ENCODE measurements around the gene FOSL2.

FOSL2 gene

GRCh38 chr2:28448793-28449100 lies 56.1 kb downstream of the FOSL2 start:
- no peak overlapping the region for H2AFZ ChIP-seq (ENCODE audit: low read depth)
- H3K79me2 ChIP-seq (ENCODE audit: insufficient read depth, low read depth), result no peaks in the 10 kb centered on the region
- no peaks in the 10 kb centered on the region for H3K36me3 ChIP-seq (ENCODE audit: insufficient read depth)
- no peak overlapping the region for H3K4me2 ChIP-seq
- H3K27me3 ChIP-seq (ENCODE audit: insufficient read depth, low read depth), result no peaks in the 10 kb centered on the region
- no peak overlapping the region for H3K27ac ChIP-seq
- TF ChIP-seq CTCF (conservative IDR thresholded peaks at IDR 0.05; ENCODE audit: low read depth, low read length), result no peak
- no peak overlapping the region for H3K9ac ChIP-seq
- no peaks in the 10 kb centered on the region for H4K20me1 ChIP-seq (ENCODE audit: insufficient read depth)
- H3K4me3 ChIP-seq (IDR thresholded peaks at IDR 0.05; ENCODE audit: insufficient read depth, low read depth, low read length), result no peak overlapping the region
- no peaks in the 10 kb centered on the region for H3K4me1 ChIP-seq (ENCODE audit: low read depth, poor library complexity, severe bottlenecking)

GRCh38 chr2:28449126-28449487 lies 56.4 kb downstream of the FOSL2 start:
- no peak overlapping the region for H3K27ac ChIP-seq
- H3K4me1 ChIP-seq (ENCODE audit: low read depth, poor library complexity, severe bottlenecking), result no peaks in the 10 kb centered on the region
- H3K9ac ChIP-seq, result no peak overlapping the region
- H2AFZ ChIP-seq (ENCODE audit: low read depth), result no peak overlapping the region
- no peaks in the 10 kb centered on the region for H3K36me3 ChIP-seq (ENCODE audit: insufficient read depth)
- H3K4me3 ChIP-seq (IDR thresholded peaks at IDR 0.05; ENCODE audit: insufficient read depth, low read depth, low read length), result no peak overlapping the region
- H3K79me2 ChIP-seq (ENCODE audit: insufficient read depth, low read depth), result no peaks in the 10 kb centered on the region
- H4K20me1 ChIP-seq (ENCODE audit: insufficient read depth), result no peaks in the 10 kb centered on the region
- no peaks in the 10 kb centered on the region for H3K27me3 ChIP-seq (ENCODE audit: insufficient read depth, low read depth)
- TF ChIP-seq CTCF (conservative IDR thresholded peaks at IDR 0.05; ENCODE audit: low read depth, low read length), result no peak
- H3K4me2 ChIP-seq, result no peak overlapping the region

- no peak overlapping the region for H3K4me2 ChIP-seq
- TF ChIP-seq CTCF (conservative IDR thresholded peaks at IDR 0.05; ENCODE audit: low read depth, low read length), result no peak
- H3K4me1 ChIP-seq (ENCODE audit: low read depth, poor library complexity, severe bottlenecking), result no peaks in the 10 kb centered on the region
- no peak overlapping the region for H3K4me3 ChIP-seq (IDR thresholded peaks at IDR 0.05; ENCODE audit: insufficient read depth, low read depth, low read length)
- H3K9ac ChIP-seq, result no peak overlapping the region
- H3K27me3 ChIP-seq (ENCODE audit: insufficient read depth, low read depth), result no peaks in the 10 kb centered on the region
- H3K79me2 ChIP-seq (ENCODE audit: insufficient read depth, low read depth), result no peaks in the 10 kb centered on the region
- H4K20me1 ChIP-seq (ENCODE audit: insufficient read depth), result no peaks in the 10 kb centered on the region
- no peaks in the 10 kb centered on the region for H3K36me3 ChIP-seq (ENCODE audit: insufficient read depth)
- no peak overlapping the region for H3K27ac ChIP-seq
- H2AFZ ChIP-seq (ENCODE audit: low read depth), result no peak overlapping the region
These were observed 57.1 kb downstream of the FOSL2 start for GRCh38 chr2:28449488-28450395.

GRCh38 chr2:28450901-28451565 lies 58.4 kb downstream of the FOSL2 start:
- no peak overlapping the region for H3K4me3 ChIP-seq (IDR thresholded peaks at IDR 0.05; ENCODE audit: insufficient read depth, low read depth, low read length)
- no peak for TF ChIP-seq CTCF (conservative IDR thresholded peaks at IDR 0.05; ENCODE audit: low read depth, low read length)
- H2AFZ ChIP-seq (ENCODE audit: low read depth), result no peak overlapping the region
- no peak overlapping the region for H3K9ac ChIP-seq
- H3K4me1 ChIP-seq (ENCODE audit: low read depth, poor library complexity, severe bottlenecking), result no peaks in the 10 kb centered on the region
- no peaks in the 10 kb centered on the region for H3K79me2 ChIP-seq (ENCODE audit: insufficient read depth, low read depth)
- H3K27me3 ChIP-seq (ENCODE audit: insufficient read depth, low read depth), result no peaks in the 10 kb centered on the region
- H4K20me1 ChIP-seq (ENCODE audit: insufficient read depth), result no peaks in the 10 kb centered on the region
- H3K4me2 ChIP-seq, result no peak overlapping the region
- H3K27ac ChIP-seq, result no peak overlapping the region
- H3K36me3 ChIP-seq (ENCODE audit: insufficient read depth), result no peaks in the 10 kb centered on the region

Measured in KMS-11 (cell line).